Natural killer cell (primary cell): ENCODE data around the gene KIF3B. TPM values are rescaled to one million over a fixed set of nuclear protein-coding genes. Genes with fewer than 3 reads are reported as not detected.
"Not testable (repeated sequence)": the region's sequence is repeated elsewhere in the genome, so short reads cannot be mapped to it uniquely, and the experiment has no call there.

ENCODE experiments used
- ATAC-seq, 3 donors: fragments of 150-1000 bp in 2 of 3; fragments of 200-7000 bp in 1 of 3; cut with Tn5 transposase; 1 replicate in 1 of 3; 2 replicates in 2 of 3; pipeline ENCODE4 v1.10.0; 2021; ENCODE audit warnings: mild to moderate bottlenecking in 2 of 3, moderate library complexity in 2 of 3
- DNase-seq, 2 donors: peaks; one replicate each; pipeline versions ENCODE4 v3.0.0 to v3.0.0-alpha.2; 2013 to 2021; ENCODE audit warnings: mixed read lengths in 1 of 2
- H3K27ac ChIP-seq: one replicate; pipeline ENCODE4 v1.5.1; 2013; ENCODE audit warnings: mild to moderate bottlenecking, low read length
- H3K27me3 ChIP-seq: one replicate; pipeline ENCODE4 v1.6.1; 2013; ENCODE audit warnings: low read length; ENCODE audit not compliant: control insufficient read depth, insufficient read depth
- H3K36me3 ChIP-seq: one replicate; pipeline ENCODE4 v1.6.1; 2013; ENCODE audit warnings: low read length; ENCODE audit not compliant: control insufficient read depth, insufficient read depth
- H3K4me1 ChIP-seq: one replicate; pipeline ENCODE4 v1.6.1; 2013; ENCODE audit warnings: low read length; ENCODE audit not compliant: control insufficient read depth, insufficient read depth
- H3K4me3 ChIP-seq: one replicate; pipeline ENCODE4 v1.5.1; 2013; ENCODE audit warnings: low read length
- H3K9me3 ChIP-seq: one replicate; pipeline ENCODE4 v1.6.1; 2013; ENCODE audit warnings: low read length; ENCODE audit not compliant: control insufficient read depth, insufficient read depth
- H3K27ac Mint-ChIP-seq, 2 donors: one replicate each; pipeline ENCODE4 v1.8.0; 2022; ENCODE audit warnings: mild to moderate bottlenecking in 2 of 2, mixed read lengths in 2 of 2, moderate library complexity in 1 of 2
- H3K27me3 Mint-ChIP-seq, 2 donors: one replicate each; pipeline ENCODE4 v1.8.0; 2022; ENCODE audit warnings: low read depth in 2 of 2, mixed read lengths in 2 of 2
- H3K36me3 Mint-ChIP-seq: one replicate; pipeline ENCODE4 v1.8.0; 2022; ENCODE audit warnings: mixed read lengths
- H3K4me1 Mint-ChIP-seq, 2 donors: one replicate each; pipeline ENCODE4 v1.8.0; 2022; ENCODE audit warnings: mixed read lengths in 2 of 2
- H3K4me3 Mint-ChIP-seq: one replicate; pipeline ENCODE4 v1.8.0; 2022; ENCODE audit warnings: mild to moderate bottlenecking, moderate library complexity, mixed read lengths
- H3K9me3 Mint-ChIP-seq, 2 donors: one replicate each; pipeline ENCODE4 v1.8.0; 2022; ENCODE audit warnings: mixed read lengths in 2 of 2
- WGBS: methylation state at CpG from one replicate; pipeline ENCODE4 v1.1.7; 2013; ENCODE audit warnings: missing lambda C conversion rate; ENCODE audit not compliant: insufficient coverage; 5-methylcytosine and 5-hydroxymethylcytosine counted together
- intact Hi-C: fragments of 100-400 bp; cut with micrococcal nuclease; formaldehyde crosslinking; loops from one replicate; pipeline ENCODE4 v1.14.2; 2022
- total RNA-seq, 4 donors: library from RNA; stranded (reverse); fragments of 120-200 nt in 1 of 4; gene quantifications; one replicate each; pipeline versions ENCODE4 v1.2.3 to v1.2.4, GENCODE V29; 2013 to 2022
- TF ChIP-seq, protein P1 (sequence below): fragments of 200-600 bp; IDR thresholded peaks from one replicate; pipeline ENCODE4 v1.8.0; 2022; ENCODE audit warnings: antibody characterized with exemption

KIF3B gene
- total RNA-seq, 3 donors from 2014 or later (not counting 1 experiment from before 2014, with no cell fraction given), result 10.2 to 14.3 (median 13.2) TPM

DNA sequence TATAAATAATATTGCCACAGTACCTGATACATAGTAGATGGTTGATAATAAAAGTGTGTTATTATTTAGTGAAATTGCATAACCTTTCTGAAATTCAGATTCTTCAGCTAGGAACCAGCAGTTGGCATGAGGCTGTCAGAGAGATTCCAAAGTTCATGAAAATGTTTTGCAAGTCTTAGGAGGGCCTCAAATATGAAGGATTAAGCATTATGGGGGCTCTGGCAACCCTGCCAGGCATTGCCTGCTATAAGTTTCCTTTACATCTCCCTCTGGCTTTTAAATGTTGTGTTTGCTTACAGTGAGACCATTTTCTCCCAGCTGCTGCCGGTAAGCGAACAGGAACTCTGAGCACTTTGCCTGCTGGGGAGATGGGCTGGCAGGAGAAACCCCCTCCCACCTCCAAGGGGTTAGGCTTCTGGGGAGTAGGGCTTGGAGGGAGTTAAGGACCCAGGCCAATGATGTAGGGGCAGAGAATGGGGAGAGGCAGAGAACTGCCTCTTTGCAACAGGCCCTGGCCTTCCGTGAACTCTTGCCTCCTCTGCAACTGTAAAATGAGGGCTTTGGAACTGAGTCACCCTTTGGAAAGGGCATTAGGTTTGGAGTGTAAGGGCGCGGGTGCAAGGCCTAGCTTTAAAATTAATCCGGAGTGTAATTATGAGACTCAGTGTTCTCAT, 33.2 kb upstream of the KIF3B start:
- TF ChIP-seq, protein P1, sequence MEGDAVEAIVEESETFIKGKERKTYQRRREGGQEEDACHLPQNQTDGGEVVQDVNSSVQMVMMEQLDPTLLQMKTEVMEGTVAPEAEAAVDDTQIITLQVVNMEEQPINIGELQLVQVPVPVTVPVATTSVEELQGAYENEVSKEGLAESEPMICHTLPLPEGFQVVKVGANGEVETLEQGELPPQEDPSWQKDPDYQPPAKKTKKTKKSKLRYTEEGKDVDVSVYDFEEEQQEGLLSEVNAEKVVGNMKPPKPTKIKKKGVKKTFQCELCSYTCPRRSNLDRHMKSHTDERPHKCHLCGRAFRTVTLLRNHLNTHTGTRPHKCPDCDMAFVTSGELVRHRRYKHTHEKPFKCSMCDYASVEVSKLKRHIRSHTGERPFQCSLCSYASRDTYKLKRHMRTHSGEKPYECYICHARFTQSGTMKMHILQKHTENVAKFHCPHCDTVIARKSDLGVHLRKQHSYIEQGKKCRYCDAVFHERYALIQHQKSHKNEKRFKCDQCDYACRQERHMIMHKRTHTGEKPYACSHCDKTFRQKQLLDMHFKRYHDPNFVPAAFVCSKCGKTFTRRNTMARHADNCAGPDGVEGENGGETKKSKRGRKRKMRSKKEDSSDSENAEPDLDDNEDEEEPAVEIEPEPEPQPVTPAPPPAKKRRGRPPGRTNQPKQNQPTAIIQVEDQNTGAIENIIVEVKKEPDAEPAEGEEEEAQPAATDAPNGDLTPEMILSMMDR, result no peak
- no peaks in the 10 kb centered on the region for H3K9me3 Mint-ChIP-seq
- Histone ChIP-seq H3K36me3 (no peaks in the 10 kb centered on the region), H3K27me3 (no peaks in the 10 kb centered on the region), H3K27ac (no peak overlapping the region), H3K4me3 (no peak overlapping the region), H3K9me3 (no peaks in the 10 kb centered on the region), H3K4me1 (peaks cover 4% of the 10 kb centered on the region)
- ATAC-seq, result no peak
- no peak for DNase-seq
- no peak overlapping the region for H3K4me3 Mint-ChIP-seq
- H3K36me3 Mint-ChIP-seq, result no peaks in the 10 kb centered on the region
- H3K4me1 Mint-ChIP-seq, result no peaks in the 10 kb centered on the region
- H3K27me3 Mint-ChIP-seq, result no peaks in the 10 kb centered on the region
- intact Hi-C loops, result no loop called here
- 97% methylated on average over 4 of the region's 6 CpGs for WGBS
- no peak overlapping the region for H3K27ac Mint-ChIP-seq

DNA sequence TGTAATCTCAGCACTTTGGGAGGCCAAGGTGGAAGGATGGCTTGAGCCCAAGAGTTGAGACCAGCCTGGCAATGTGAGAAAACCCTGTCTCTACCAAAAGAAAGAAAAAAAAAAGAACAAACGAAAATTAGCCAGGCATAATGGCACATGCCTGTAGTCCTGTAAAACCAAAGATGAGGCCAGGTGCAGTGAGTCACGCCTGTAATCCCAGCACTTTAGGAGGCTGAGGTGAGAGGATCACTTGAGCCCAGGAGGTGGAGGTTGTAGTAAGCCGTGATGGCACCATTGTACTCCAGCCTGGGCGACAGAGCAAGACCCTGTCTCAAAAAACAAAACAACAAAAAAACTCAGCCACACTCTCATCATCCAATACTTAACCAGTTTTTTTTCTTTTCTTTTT, 32.5 kb upstream of the KIF3B start:
- no peaks in the 10 kb centered on the region for H3K27me3 ChIP-seq
- Mint-ChIP-seq H3K4me3 (no peak overlapping the region), H3K4me1 (no peaks in the 10 kb centered on the region), H3K36me3 (no peaks in the 10 kb centered on the region), H3K27ac (no peak overlapping the region), H3K27me3 (no peaks in the 10 kb centered on the region), H3K9me3 (no peaks in the 10 kb centered on the region)
- H3K4me3 ChIP-seq, result no peak overlapping the region
- ATAC-seq, result no peak
- H3K27ac ChIP-seq, result no peak overlapping the region
- DNase-seq, result no peak
- H3K9me3 ChIP-seq, result no peaks in the 10 kb centered on the region
- TF ChIP-seq, protein P1, result no peak
- WGBS, result 85% methylated on average over 4 of the region's 4 CpGs
- intact Hi-C loops, result no loop called here
- H3K4me1 ChIP-seq, result peaks cover 8% of the 10 kb centered on the region
- no peaks in the 10 kb centered on the region for H3K36me3 ChIP-seq

DNA sequence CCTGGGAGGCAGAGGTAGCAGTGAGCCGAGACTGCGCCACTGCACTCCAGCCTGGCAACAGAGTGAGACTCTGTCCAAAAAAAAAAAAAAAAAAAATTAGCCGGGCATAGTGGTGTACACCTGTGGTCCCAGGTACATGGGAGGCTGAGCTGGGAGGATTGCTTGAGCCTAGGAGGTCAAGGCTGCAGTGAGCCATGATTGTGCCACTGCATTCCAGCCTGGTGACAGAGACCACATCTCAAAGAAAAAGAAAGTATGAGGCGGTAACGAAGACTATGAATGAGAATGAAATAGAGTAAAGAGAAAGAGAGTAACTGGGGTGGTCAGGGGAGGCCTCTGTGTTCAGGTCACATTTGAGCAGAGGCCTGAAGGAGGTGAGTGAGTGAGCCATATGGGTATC, 31.2 kb upstream of the KIF3B start:
- not testable (repeated sequence) for H3K27me3 Mint-ChIP-seq, H3K27ac Mint-ChIP-seq

DNA sequence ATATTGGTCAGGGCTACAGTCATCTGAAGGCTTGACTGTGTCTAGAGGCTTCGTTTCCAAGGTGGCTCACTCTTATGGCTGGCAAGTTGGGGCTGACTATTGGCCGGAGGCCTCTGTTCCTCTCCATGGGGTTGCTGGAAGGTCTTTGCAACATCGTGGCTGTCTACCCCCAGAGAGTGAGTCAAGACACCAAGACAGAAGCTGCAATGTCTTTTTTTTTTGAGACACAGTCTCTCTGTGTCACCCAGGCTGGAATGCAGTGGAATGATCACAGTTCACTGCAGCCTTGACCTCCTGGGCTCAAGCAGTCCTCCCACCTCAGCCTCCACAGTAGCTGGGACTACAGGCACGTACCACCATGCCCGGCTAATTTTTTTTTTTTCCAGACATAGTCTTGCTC, 29.4 kb upstream of the KIF3B start:
- intact Hi-C loops, result no loop called here
- Histone ChIP-seq H3K9me3 (no peaks in the 10 kb centered on the region), H3K36me3 (no peaks in the 10 kb centered on the region), H3K4me1 (peaks cover 8% of the 10 kb centered on the region), H3K27ac (no peak overlapping the region), H3K4me3 (no peak overlapping the region), H3K27me3 (no peaks in the 10 kb centered on the region)
- H3K27ac Mint-ChIP-seq, result no peak overlapping the region
- TF ChIP-seq, protein P1, result no peak
- 85% methylated on average over 5 of the region's 5 CpGs for WGBS
- H3K36me3 Mint-ChIP-seq, result no peaks in the 10 kb centered on the region
- DNase-seq, result no peak
- no peak overlapping the region for H3K4me3 Mint-ChIP-seq
- H3K9me3 Mint-ChIP-seq, result no peaks in the 10 kb centered on the region
- H3K4me1 Mint-ChIP-seq, result no peaks in the 10 kb centered on the region
- no peaks in the 10 kb centered on the region for H3K27me3 Mint-ChIP-seq
- no peak for ATAC-seq

More for the DNA sequence above, 31.2 kb upstream of the KIF3B start:
- H3K27ac ChIP-seq, H3K9me3 Mint-ChIP-seq, H3K36me3 ChIP-seq, DNase-seq, H3K4me3 ChIP-seq, H3K4me1 Mint-ChIP-seq, H3K36me3 Mint-ChIP-seq, H3K4me1 ChIP-seq, H3K9me3 ChIP-seq, ATAC-seq, H3K27me3 ChIP-seq, H3K4me3 Mint-ChIP-seq, intact Hi-C loops: not testable (repeated sequence)
- 93% methylated on average over 5 of the region's 5 CpGs for WGBS
